T-cell (primary cell): Measurements from ENCODE around the gene FHL2. TPM values are rescaled to one million over a fixed set of nuclear protein-coding genes. Genes with fewer than 3 reads are reported as not detected.
A peak's percentile ranks its signal among the peaks of the same experiment; 100 is the strongest.

Experiments
- ATAC-seq, 4 experiments: fragments of 200-7000 bp in 3 of 4; fragments of 150-1000 bp in 1 of 4; cut with Tn5 transposase; replicated peaks in 1 of 4; 1 replicate in 3 of 4; 2 replicates in 1 of 4; pipeline ENCODE4 v1.10.0; 2021; ENCODE audit warnings: moderate library complexity in 3 of 4, mild to moderate bottlenecking in 2 of 4, moderate number of reproducible peaks in 1 of 4
- CTCF ChIA-PET, 2 donors: fragments of 300-600 bp; sonication (Branson Sonifier 250); formaldehyde crosslinking; loops; one replicate each; lab custom pipeline; 2022; ENCODE audit warnings: antibody characterized with exemption in 2 of 2; lab: Charles Lee
- POLR2A ChIA-PET, 2 donors: fragments of 300-600 bp; sonication (Branson Sonifier 250); formaldehyde crosslinking; loops; one replicate each; lab custom pipeline; 2022; ENCODE audit warnings: antibody characterized with exemption in 2 of 2; lab: Charles Lee
- DNase-seq, 35 experiments: peaks; one replicate each; pipeline versions ENCODE4 v3.0.0 to v3.0.0-alpha.2; 2013 to 2023
- H3K27ac ChIP-seq: one replicate; pipeline ENCODE4 v1.5.1; 2013; ENCODE audit warnings: low read length
- H3K27me3 ChIP-seq, 2 experiments: replicated peaks in 1 of 2; 1 replicate in 1 of 2; 2 replicates in 1 of 2; pipeline versions ENCODE4 v1.6.1 to v1.7.0; 2013; ENCODE audit warnings: low read length in 1 of 2, mixed read lengths in 1 of 2; ENCODE audit not compliant: control insufficient read depth in 2 of 2, insufficient read depth in 2 of 2; ENCODE audit errors: extremely low read depth in 1 of 2
- H3K36me3 ChIP-seq, 2 donors: 1 replicate in 1 of 2; 2 replicates in 1 of 2; pipeline versions ENCODE4 v1.6.1 to v1.7.0; 2013; ENCODE audit warnings: low read length in 1 of 2; ENCODE audit not compliant: control insufficient read depth in 2 of 2, insufficient read depth in 1 of 2; ENCODE audit errors: extremely low read depth in 1 of 2
- H3K4me1 ChIP-seq, 2 experiments: 1 replicate in 1 of 2; 2 replicates in 1 of 2; pipeline versions ENCODE4 v1.6.1 to v1.7.0; 2013; ENCODE audit warnings: low read length in 2 of 2, mixed read lengths in 1 of 2; ENCODE audit not compliant: insufficient read depth in 2 of 2, control insufficient read depth in 1 of 2; ENCODE audit errors: extremely low read depth in 1 of 2
- H3K4me3 ChIP-seq, 2 donors: 1 replicate in 1 of 2; 2 replicates in 1 of 2; pipeline versions ENCODE4 v1.5.1 to v1.7.0; 2013; ENCODE audit warnings: mild to moderate bottlenecking in 2 of 2, low read length in 1 of 2, moderate library complexity in 1 of 2; ENCODE audit not compliant: control insufficient read depth in 1 of 2; ENCODE audit errors: extremely low read depth in 1 of 2
- H3K9me3 ChIP-seq: 2 replicates; pipeline ENCODE4 v1.7.0; 2013
- H3K27ac Mint-ChIP-seq, 2 donors: one replicate each; pipeline ENCODE4 v1.8.0; 2020 to 2021; ENCODE audit warnings: mild to moderate bottlenecking in 2 of 2, mixed read lengths in 2 of 2
- H3K27me3 Mint-ChIP-seq, 2 donors: one replicate each; pipeline ENCODE4 v1.8.0; 2021 to 2022; ENCODE audit warnings: mixed read lengths in 2 of 2
- H3K36me3 Mint-ChIP-seq: one replicate; pipeline ENCODE4 v1.8.0; 2021; ENCODE audit warnings: mixed read lengths
- H3K4me1 Mint-ChIP-seq, 3 donors: one replicate each; pipeline ENCODE4 v1.8.0; 2020 to 2022; ENCODE audit warnings: mixed read lengths in 3 of 3, mild to moderate bottlenecking in 1 of 3
- H3K4me3 Mint-ChIP-seq, 3 donors: one replicate each; pipeline ENCODE4 v1.8.0; 2020 to 2022; ENCODE audit warnings: mild to moderate bottlenecking in 3 of 3, mixed read lengths in 3 of 3, moderate library complexity in 3 of 3
- H3K9me3 Mint-ChIP-seq, 3 donors: one replicate each; pipeline ENCODE4 v1.8.0; 2020 to 2022; ENCODE audit warnings: mixed read lengths in 3 of 3
- WGBS: methylation state at CpG from one replicate; pipeline ENCODE4 v1.1.5; 2013; ENCODE audit warnings: missing lambda C conversion rate; ENCODE audit not compliant: insufficient coverage; 5-methylcytosine and 5-hydroxymethylcytosine counted together
- total RNA-seq, 35 experiments: library from RNA in 6 of 35; stranded (reverse) in 6 of 35; fragments of 120-200 nt in 1 of 35; gene quantifications; one replicate each; pipeline versions ENCODE4 v1.2.1 to v1.2.4 and lab custom pipeline; 2013 to 2026

The FHL2 gene
- total RNA-seq, 5 donors from 2014 or later (not counting 1 experiment from before 2014, with no cell fraction given): 0.56 to 1.2 (median 1.1) TPM

DNA sequence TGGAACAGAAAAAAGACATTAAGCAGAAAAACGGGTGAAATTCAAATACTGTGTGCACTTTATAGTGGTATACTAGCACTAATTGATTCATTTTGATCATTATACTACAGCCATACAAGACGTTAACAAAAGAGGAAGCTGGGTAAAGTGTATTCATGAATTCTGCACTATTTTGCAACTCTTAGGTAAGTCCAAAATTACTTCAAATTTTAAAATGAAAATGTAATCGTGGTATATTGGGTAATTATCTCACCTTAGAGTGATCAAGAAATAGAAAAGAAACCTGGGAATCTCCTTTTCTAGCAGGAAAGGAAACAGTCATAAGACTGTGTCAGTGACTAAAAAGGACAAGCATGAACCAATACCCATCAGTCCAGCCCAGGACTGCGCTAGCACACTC, 74.8 kb downstream of the FHL2 start:
- Histone ChIP-seq H3K9me3 (no peaks in the 10 kb centered on the region), H3K4me3 (no peak overlapping the region), H3K4me1 (peaks cover 3 to 21% of the 10 kb centered on the region in 2 experiments), H3K27me3 (no peaks in the 10 kb centered on the region), H3K36me3 (peaks cover 0 to 3% of the 10 kb centered on the region in 2 donors), H3K27ac (no peak overlapping the region)
- no peak for DNase-seq
- no peak for ATAC-seq
- POLR2A ChIA-PET: no interaction called here
- Mint-ChIP-seq H3K36me3 (peaks cover 6% of the 10 kb centered on the region), H3K9me3 (no peaks in the 10 kb centered on the region), H3K27ac (no peak overlapping the region), H3K4me1 (peaks cover 64 to 68% (median 67%) of the 10 kb centered on the region in 3 donors), H3K4me3 (no peak overlapping the region), H3K27me3 (no peaks in the 10 kb centered on the region)
- CTCF ChIA-PET: no interaction called here
- no CpG with 5 or more reads among the region's 4 CpGs for WGBS

DNA sequence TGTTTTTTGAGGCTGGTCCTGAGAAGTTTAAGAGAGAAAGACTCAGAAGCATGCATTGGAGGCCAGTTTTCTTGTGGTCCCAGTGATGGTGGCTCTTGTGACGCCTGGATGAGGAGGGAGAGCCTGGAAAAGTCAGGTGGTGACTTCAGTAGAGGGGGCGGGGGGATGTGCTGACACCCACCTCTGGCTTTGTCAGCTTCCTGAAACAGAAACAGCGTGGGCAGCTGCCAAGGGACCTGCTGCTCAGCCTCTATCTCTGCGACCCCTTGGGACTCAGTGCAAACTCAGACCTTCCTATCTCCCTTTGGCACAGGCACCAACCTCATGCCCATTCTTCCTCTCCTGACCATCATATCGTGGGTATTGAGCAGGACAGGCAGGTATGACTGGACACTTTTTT, 75.7 kb downstream of the FHL2 start:
- no peak overlapping the region for H3K27ac ChIP-seq
- H3K4me3 ChIP-seq: no peak overlapping the region
- peaks cover 0 to 3% of the 10 kb centered on the region in 2 donors for H3K36me3 ChIP-seq
- Mint-ChIP-seq H3K27me3 (no peaks in the 10 kb centered on the region), H3K27ac (peak overlapping the region; percentile 16 to 60), H3K36me3 (peaks cover 9% of the 10 kb centered on the region), H3K9me3 (no peaks in the 10 kb centered on the region), H3K4me3 (no peak overlapping the region), H3K4me1 (peaks cover 59 to 64% (median 61%) of the 10 kb centered on the region in 3 donors)
- ATAC-seq (no peak), DNase-seq (no peak)
- WGBS: 61% methylated on average over 5 of the region's 5 CpGs
- no peaks in the 10 kb centered on the region for H3K27me3 ChIP-seq
- H3K4me1 ChIP-seq: peaks cover 0 to 11% of the 10 kb centered on the region in 2 experiments
- H3K9me3 ChIP-seq: no peaks in the 10 kb centered on the region
- POLR2A ChIA-PET: interaction anchor here in 1 of 2 donors (1.1 kb wide), 1 partner anchor 10 kb away, joined by 3 read pairs; no protein-coding TSS in a partner anchor
- CTCF ChIA-PET: no interaction called here

DNA sequence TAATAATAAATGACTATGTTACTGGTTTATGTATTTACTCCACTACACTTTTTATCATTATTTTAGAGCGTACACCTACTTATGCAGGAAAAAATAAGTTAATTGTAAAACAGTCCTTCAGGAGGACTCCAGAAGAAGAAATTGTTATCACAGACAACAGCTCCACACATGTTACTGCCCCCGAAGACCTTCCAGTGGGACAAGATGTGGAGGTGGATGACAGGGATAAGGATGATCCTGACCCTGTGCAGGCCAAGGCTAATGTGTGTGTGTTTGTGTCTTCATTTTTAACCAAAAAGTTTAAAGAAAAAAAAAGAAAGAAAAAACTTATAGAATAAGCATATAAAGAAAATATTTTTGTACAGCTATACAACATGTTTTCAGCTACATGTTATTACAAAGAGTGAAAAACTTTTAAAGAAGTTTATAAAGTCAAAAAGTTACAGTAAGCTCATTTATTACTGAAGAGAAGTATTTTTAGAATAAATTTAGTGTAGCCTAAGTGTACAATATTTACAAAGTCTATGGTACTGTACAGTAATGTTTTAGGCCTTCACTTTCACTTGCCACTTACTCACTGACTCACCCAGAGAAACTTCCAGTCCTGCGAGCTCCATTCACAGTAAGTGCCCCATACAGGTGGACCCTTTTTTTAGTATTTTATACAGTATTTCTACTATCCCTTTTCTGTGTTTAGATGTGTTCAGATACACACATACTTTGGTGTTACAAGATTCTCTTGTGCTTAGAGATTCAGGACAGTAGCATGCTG, 76.8 kb downstream of the FHL2 start:
- Histone ChIP-seq H3K9me3 (no peaks in the 10 kb centered on the region), H3K4me3 (no peak overlapping the region), H3K36me3 (peaks cover 0 to 3% of the 10 kb centered on the region in 2 donors), H3K27ac (no peak overlapping the region), H3K4me1 (peaks cover 0 to 5% of the 10 kb centered on the region in 2 experiments), H3K27me3 (no peaks in the 10 kb centered on the region)
- no peak for ATAC-seq
- POLR2A ChIA-PET: no interaction called here
- H3K36me3 Mint-ChIP-seq: peaks cover 17% of the 10 kb centered on the region
- H3K27me3 Mint-ChIP-seq: no peaks in the 10 kb centered on the region
- CTCF ChIA-PET: interaction anchor here (0.5 to 0.6 kb wide), 2 partner anchors 8 to 195 kb away, joined by 4 to 5 read pairs; no protein-coding TSS in a partner anchor
- H3K4me3 Mint-ChIP-seq: no peak overlapping the region
- H3K4me1 Mint-ChIP-seq: peaks cover 57 to 60% (median 59%) of the 10 kb centered on the region in 3 donors
- WGBS: no CpG with 5 or more reads among the region's 3 CpGs
- peak overlapping the region in 1 of 2 donors; percentile 44 for H3K27ac Mint-ChIP-seq
- no peaks in the 10 kb centered on the region for H3K9me3 Mint-ChIP-seq
- DNase-seq: no peak

DNA sequence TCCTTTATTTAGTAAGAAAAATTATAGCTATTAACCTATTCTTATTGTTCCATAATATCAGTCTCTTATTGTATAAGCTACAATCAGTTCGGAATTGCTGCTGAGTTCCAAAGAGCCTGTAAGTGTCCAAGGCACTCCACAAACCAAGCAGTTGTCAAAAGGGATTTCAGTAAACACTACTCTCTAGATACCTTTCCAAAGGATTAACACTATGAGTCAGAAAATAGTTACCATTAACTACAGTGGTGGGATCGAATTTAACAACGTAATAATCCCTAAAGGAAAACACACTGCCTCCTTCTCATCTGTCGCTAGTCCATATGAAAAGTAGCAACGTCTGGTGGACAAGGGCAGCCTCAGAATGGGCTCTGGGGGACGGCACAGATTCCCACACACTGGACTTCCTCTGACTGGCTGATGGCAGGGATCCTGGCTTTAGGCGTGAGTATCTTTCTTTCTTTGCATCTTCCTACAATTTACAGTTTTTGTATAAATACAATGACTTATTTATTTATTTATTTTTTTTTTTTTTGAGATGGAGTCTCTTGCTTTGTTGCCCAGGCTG, 78.1 kb downstream of the FHL2 start:
- Mint-ChIP-seq H3K27me3 (no peaks in the 10 kb centered on the region), H3K4me3 (no peak overlapping the region), H3K4me1 (peaks cover 52 to 57% (median 53%) of the 10 kb centered on the region in 3 donors), H3K9me3 (no peaks in the 10 kb centered on the region), H3K27ac (no peak overlapping the region), H3K36me3 (peaks cover 17% of the 10 kb centered on the region)
- Histone ChIP-seq H3K27ac (no peak overlapping the region), H3K4me1 (peaks cover 0 to 5% of the 10 kb centered on the region in 2 experiments), H3K36me3 (peaks cover 0 to 3% of the 10 kb centered on the region in 2 donors), H3K27me3 (no peaks in the 10 kb centered on the region), H3K4me3 (no peak overlapping the region), H3K9me3 (no peaks in the 10 kb centered on the region)
- 97% methylated on average over 4 of the region's 7 CpGs for WGBS
- DNase-seq (no peak), ATAC-seq (no peak)
- POLR2A ChIA-PET: interaction anchor here in 1 of 2 donors (0.6 kb wide), 1 partner anchor 563 kb away, joined by 3 read pairs; no protein-coding TSS in a partner anchor
- CTCF ChIA-PET: no interaction called here

DNA sequence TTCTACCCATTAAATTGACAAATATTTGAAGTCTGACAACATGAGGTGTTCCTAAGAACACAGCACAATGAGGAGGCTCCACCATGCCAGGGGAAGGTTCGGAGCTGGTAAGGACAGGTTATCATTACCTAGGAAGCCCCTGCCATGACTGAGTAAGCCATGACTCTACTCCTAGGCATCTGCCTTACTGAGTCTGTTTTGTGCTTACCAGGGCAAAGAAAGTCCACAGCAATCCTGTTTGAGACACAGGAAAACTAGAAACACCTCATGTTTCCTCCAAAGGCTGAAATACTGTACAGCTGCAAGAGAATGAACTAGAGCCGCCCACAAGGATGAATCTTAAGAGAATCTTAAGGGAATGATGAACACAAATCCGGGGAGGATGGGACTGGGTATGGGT, 80.9 kb downstream of the FHL2 start:
- Histone ChIP-seq H3K27me3 (no peaks in the 10 kb centered on the region), H3K27ac (no peak overlapping the region), H3K4me1 (peaks cover 0 to under 1% of the 10 kb centered on the region in 2 experiments), H3K9me3 (no peaks in the 10 kb centered on the region), H3K4me3 (no peak overlapping the region), H3K36me3 (peaks cover 0 to 3% of the 10 kb centered on the region in 2 donors)
- DNase-seq (no peak), ATAC-seq (no peak)
- H3K4me1 Mint-ChIP-seq: peaks cover 39 to 43% (median 43%) of the 10 kb centered on the region in 3 donors
- no peaks in the 10 kb centered on the region for H3K27me3 Mint-ChIP-seq
- 100% methylated on average over 1 of the region's 3 CpGs for WGBS
- POLR2A ChIA-PET: no interaction called here
- no peak overlapping the region for H3K27ac Mint-ChIP-seq
- CTCF ChIA-PET: no interaction called here
- H3K4me3 Mint-ChIP-seq: no peak overlapping the region
- peaks cover 15% of the 10 kb centered on the region for H3K36me3 Mint-ChIP-seq
- no peaks in the 10 kb centered on the region for H3K9me3 Mint-ChIP-seq

DNA sequence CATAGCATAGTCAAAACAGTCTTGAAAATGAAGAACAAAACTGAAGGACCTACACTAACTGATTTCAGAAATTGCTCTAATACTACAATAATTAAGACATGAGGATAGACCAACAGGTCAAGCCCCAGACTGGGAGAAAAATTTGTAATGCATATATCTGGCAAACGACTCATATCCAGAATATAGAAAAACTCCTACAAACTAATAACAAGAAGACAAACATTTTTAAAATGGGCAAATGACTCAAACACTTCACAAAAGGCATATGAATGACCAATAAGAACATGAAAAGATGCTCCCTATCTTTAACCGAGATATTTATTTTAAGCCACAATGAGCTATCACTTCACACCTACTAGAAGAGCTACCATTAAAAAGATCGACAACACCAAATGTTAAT, 83.5 kb downstream of the FHL2 start:
- ChIA-PET POLR2A (interaction anchor here (0.6 to 1.0 kb wide), 3 partner anchors 14 to 717 kb away, joined by 4 to 8 read pairs (median 4); no protein-coding TSS in a partner anchor), CTCF (no interaction called here)

More for the DNA sequence above, 83.5 kb downstream of the FHL2 start:
- H3K27me3 Mint-ChIP-seq: no peaks in the 10 kb centered on the region
- no peak overlapping the region for H3K27ac Mint-ChIP-seq
- Histone ChIP-seq H3K27me3 (no peaks in the 10 kb centered on the region), H3K4me1 (no peaks in the 10 kb centered on the region), H3K9me3 (no peaks in the 10 kb centered on the region), H3K27ac (no peak overlapping the region), H3K4me3 (no peak overlapping the region), H3K36me3 (no peaks in the 10 kb centered on the region)
- peaks cover 32 to 39% (median 32%) of the 10 kb centered on the region in 3 donors for H3K4me1 Mint-ChIP-seq
- no CpG with 5 or more reads among the region's 3 CpGs for WGBS
- DNase-seq (no peak), ATAC-seq (no peak)
- peaks cover 13% of the 10 kb centered on the region for H3K36me3 Mint-ChIP-seq
- no peak overlapping the region for H3K4me3 Mint-ChIP-seq
- no peaks in the 10 kb centered on the region for H3K9me3 Mint-ChIP-seq
